ENCODE results near the gene B4GALT6. TPM values are rescaled to one million over a fixed set of nuclear protein-coding genes. Genes with fewer than 3 reads are reported as not detected.

The B4GALT6 gene
- total RNA-seq, 1 donor from 2014 or later, result 13.9 TPM

DNA sequence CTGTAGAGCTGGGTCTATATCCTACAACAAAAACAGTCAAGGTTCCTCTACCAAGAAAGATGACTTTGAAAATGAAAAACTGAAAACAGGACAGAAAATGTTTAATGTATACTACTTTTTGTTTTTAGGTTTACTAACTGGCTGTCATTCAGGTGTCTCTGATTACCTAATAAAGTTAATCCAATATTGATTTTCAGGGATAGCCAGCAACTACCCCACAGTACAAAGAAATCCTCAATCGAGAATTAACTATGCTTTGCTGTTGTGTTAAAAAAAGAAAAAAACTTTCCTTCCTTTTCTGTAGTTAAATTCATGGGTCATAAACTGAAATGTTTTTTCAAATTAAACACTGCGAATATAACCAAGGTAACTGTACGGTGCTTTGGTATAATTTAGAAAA lies 46.9 kb downstream of the B4GALT6 start:
- Mint-ChIP-seq H3K36me3 (ENCODE audit: unreplicated experiment) (peaks cover 9% of the 10 kb centered on the region), H3K4me1 (ENCODE audit: unreplicated experiment) (peaks cover 3% of the 10 kb centered on the region), H3K27me3 (ENCODE audit: unreplicated experiment) (no peaks in the 10 kb centered on the region), H3K4me3 (ENCODE audit: unreplicated experiment) (no peak overlapping the region), H3K27ac (ENCODE audit: unreplicated experiment) (no peak overlapping the region), H3K9me3 (ENCODE audit: unreplicated experiment) (peaks cover 3% of the 10 kb centered on the region)
- DNase-seq (ENCODE audit: extremely low spot score, unreplicated experiment), result no peak
- TF ChIP-seq, protein P1, sequence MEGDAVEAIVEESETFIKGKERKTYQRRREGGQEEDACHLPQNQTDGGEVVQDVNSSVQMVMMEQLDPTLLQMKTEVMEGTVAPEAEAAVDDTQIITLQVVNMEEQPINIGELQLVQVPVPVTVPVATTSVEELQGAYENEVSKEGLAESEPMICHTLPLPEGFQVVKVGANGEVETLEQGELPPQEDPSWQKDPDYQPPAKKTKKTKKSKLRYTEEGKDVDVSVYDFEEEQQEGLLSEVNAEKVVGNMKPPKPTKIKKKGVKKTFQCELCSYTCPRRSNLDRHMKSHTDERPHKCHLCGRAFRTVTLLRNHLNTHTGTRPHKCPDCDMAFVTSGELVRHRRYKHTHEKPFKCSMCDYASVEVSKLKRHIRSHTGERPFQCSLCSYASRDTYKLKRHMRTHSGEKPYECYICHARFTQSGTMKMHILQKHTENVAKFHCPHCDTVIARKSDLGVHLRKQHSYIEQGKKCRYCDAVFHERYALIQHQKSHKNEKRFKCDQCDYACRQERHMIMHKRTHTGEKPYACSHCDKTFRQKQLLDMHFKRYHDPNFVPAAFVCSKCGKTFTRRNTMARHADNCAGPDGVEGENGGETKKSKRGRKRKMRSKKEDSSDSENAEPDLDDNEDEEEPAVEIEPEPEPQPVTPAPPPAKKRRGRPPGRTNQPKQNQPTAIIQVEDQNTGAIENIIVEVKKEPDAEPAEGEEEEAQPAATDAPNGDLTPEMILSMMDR (IDR thresholded peaks at IDR 0.05), result no peak

DNA sequence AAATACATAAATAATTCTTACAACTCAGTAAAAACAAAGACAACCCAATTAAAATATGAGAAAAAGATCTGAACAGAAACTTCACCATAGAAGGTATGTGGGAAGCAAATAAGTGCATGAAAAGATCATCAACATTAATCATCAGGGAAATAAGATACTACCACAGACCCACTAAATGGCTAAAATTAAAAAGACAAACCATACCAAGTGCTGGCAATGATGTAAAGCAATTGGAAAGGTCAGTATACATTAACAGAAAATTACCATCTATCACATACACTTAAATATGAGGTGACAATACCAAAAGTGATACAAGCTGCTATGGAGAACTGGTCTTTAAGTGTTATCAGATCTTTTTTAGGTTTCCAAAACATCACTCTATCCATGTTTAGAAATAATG lies 48.0 kb downstream of the B4GALT6 start:
- Mint-ChIP-seq H3K4me3 (ENCODE audit: unreplicated experiment) (no peak overlapping the region), H3K36me3 (ENCODE audit: unreplicated experiment) (peaks cover 9% of the 10 kb centered on the region), H3K9me3 (ENCODE audit: unreplicated experiment) (peaks cover 3% of the 10 kb centered on the region), H3K27me3 (ENCODE audit: unreplicated experiment) (no peaks in the 10 kb centered on the region), H3K4me1 (ENCODE audit: unreplicated experiment) (peaks cover 3% of the 10 kb centered on the region), H3K27ac (ENCODE audit: unreplicated experiment) (no peak overlapping the region)
- DNase-seq (ENCODE audit: extremely low spot score, unreplicated experiment), result no peak
- TF ChIP-seq, protein P1 (IDR thresholded peaks at IDR 0.05), result no peak

DNA sequence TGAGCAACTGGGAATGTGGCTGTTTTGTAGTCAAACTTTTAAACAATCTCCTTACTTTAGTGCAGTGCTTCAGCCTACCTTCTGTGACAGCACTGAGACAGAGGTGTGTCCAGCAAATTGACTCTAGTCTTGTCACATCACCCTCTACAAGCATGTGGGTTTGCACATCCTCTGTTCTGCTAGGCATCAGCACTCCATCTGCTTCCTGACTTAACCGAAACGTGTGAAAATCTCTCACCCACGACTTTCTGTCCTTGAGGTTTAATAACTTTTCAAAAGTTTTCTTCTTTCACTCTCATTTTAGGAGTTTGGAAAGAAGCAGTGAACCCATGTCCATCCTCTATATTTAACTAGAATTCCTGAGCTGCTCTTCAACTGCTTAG lies 50.1 kb downstream of the B4GALT6 start:
- TF ChIP-seq, protein P1 (IDR thresholded peaks at IDR 0.05), result no peak
- no peak for DNase-seq (ENCODE audit: extremely low spot score, unreplicated experiment)
- Mint-ChIP-seq H3K27ac (ENCODE audit: unreplicated experiment) (no peak overlapping the region), H3K9me3 (ENCODE audit: unreplicated experiment) (peaks cover 3% of the 10 kb centered on the region), H3K4me1 (ENCODE audit: unreplicated experiment) (peaks cover 3% of the 10 kb centered on the region), H3K4me3 (ENCODE audit: unreplicated experiment) (no peak overlapping the region), H3K27me3 (ENCODE audit: unreplicated experiment) (no peaks in the 10 kb centered on the region), H3K36me3 (ENCODE audit: unreplicated experiment) (peaks cover 9% of the 10 kb centered on the region)

DNA sequence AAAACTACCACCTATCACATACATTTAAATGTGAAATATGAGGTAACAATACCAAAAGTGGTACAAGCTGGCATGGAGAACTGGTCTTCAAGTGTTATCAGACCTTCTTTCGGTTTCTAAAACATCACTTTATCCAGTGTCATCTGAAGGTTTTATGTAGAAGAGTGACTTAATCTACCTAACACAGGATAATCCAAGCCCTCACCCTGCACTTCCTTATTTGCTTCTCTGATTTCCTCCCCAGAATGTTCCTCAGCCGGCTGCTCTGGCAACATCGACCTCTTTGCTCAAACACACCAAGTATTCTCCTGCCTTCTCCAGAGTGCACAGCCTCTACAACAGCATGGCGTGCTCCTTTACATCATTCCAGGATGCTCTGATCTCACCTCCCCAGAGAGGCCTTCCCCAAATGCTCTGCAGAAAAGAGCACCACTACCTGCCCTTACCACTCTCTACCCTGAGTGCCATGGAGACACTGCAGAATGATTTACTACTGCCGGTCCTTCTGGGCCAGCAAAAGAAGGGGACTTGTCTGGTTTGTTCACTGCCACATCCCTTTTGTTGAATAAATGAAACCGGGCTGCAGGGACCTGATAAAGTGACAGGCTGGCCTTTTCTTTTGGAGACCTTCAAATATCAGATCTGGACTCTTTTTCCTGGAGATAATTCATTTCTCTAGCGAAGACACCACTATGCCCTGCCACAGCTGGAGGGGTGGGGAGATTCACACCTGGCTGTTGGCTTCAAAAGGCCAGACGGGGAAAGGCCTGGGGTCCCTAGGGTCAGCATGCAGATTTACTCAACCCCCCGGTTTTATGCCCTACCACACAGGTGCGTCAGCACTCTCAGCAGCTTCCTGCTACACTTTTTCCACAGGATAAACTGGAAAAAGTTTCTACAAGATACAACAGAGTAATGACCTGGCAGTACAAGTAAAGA lies 50.7 kb downstream of the B4GALT6 start:
- H3K9me3 Mint-ChIP-seq (ENCODE audit: unreplicated experiment), result peaks cover 3% of the 10 kb centered on the region
- H3K36me3 Mint-ChIP-seq (ENCODE audit: unreplicated experiment), result peaks cover 9% of the 10 kb centered on the region
- no peak for DNase-seq (ENCODE audit: extremely low spot score, unreplicated experiment)
- TF ChIP-seq, protein P1 (IDR thresholded peaks at IDR 0.05), result no peak
- no peak overlapping the region for H3K27ac Mint-ChIP-seq (ENCODE audit: unreplicated experiment)
- H3K27me3 Mint-ChIP-seq (ENCODE audit: unreplicated experiment), result no peaks in the 10 kb centered on the region
- peaks cover 3% of the 10 kb centered on the region for H3K4me1 Mint-ChIP-seq (ENCODE audit: unreplicated experiment)
- no peak overlapping the region for H3K4me3 Mint-ChIP-seq (ENCODE audit: unreplicated experiment)

DNA sequence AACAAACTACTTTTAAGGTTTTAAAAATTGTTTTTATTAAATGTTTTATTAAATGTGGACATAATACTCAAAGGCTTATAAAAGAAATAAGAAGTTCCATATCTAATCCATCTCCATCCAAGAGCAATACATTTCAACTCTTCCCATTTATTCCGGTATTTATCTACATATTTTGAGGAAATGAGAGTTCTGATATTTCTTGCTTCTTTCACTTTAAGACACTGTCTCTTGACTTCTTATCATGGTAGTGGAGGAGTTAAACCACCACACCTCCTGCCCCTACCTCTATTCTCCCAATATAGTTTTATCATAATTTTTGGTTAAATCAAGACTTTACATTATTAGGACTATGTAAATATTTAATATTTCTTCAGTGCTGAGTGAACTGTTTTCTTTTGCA lies 52.0 kb downstream of the B4GALT6 start:
- H3K27ac Mint-ChIP-seq (ENCODE audit: unreplicated experiment), result no peak overlapping the region
- TF ChIP-seq, protein P1 (IDR thresholded peaks at IDR 0.05), result no peak
- H3K36me3 Mint-ChIP-seq (ENCODE audit: unreplicated experiment), result peaks cover 5% of the 10 kb centered on the region
- H3K4me1 Mint-ChIP-seq (ENCODE audit: unreplicated experiment), result peaks cover 3% of the 10 kb centered on the region
- H3K27me3 Mint-ChIP-seq (ENCODE audit: unreplicated experiment), result no peaks in the 10 kb centered on the region
- H3K4me3 Mint-ChIP-seq (ENCODE audit: unreplicated experiment), result no peak overlapping the region
- peaks cover 3% of the 10 kb centered on the region for H3K9me3 Mint-ChIP-seq (ENCODE audit: unreplicated experiment)
- DNase-seq (ENCODE audit: extremely low spot score, unreplicated experiment), result no peak

All from osteocyte (in vitro differentiated cells).